ENCODE results near the gene PLCXD1.
"Not testable (repeated sequence)": the region's sequence is repeated elsewhere in the genome, so short reads cannot be mapped to it uniquely, and the experiment has no call there.

Gene PLCXD1, protein sequence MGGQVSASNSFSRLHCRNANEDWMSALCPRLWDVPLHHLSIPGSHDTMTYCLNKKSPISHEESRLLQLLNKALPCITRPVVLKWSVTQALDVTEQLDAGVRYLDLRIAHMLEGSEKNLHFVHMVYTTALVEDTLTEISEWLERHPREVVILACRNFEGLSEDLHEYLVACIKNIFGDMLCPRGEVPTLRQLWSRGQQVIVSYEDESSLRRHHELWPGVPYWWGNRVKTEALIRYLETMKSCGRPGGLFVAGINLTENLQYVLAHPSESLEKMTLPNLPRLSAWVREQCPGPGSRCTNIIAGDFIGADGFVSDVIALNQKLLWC

GRCh38 chrX:281166-281999, at the start of gene PLCXD1:
Gene PLCXD1 (plus strand): TSS chrX:281381. CDS start chrX:284188, 2,807 bp downstream.
- DNase-seq (ENCODE audit: low read depth) = no peak

- not testable (repeated sequence) for DNase-seq (ENCODE audit: low read depth)
These were observed 49.4 kb upstream of the PLCXD1 start for GRCh38 chrX:231637-232277.

DNA sequence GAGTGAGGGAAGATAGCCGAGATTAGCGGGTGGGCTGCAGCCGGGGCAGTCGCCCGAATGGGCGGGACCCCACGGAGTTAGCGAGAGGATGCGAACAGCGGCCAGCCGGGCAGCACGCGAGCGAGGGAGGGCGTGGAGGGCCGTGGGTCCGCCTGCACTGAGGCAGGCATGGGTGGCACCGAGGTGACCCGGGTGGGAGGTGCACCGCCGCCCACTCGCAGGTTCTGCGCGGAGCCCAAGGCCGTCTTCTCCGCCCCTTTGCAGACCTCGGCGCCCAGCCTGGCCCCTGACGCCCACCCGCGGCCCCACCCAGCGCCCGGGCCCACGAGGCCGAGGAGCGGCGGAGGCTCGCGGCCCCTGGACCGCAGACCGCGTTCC, 48.9 kb upstream of the PLCXD1 start:
- DNase-seq (ENCODE audit: low read depth) = not testable (repeated sequence)

GRCh38 chrX:236201-236600, 45.0 kb upstream of the PLCXD1 start:
- DNase-seq (ENCODE audit: low read depth) = not testable (repeated sequence)

DNA sequence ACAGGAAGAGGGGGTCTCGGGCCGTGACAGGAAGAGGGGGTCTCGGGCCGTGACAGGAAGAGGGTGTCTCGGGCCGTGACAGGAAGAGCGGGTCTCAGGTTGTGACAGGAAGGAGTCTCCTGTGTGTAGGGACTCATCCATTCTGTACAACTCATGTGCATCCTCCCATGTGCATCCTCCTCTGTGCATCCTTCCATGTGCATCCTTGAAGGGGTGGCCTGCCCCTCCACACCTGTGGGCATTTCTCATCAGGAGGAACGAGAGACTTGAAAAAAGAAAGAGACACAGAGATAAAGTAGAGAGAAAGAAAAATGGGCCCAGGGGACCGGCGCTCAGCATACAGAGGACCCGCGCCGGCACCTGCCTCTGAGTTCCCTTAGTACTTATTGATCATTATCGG, 30.2 kb upstream of the PLCXD1 start:
- no peak for DNase-seq (ENCODE audit: low read depth)

DNA sequence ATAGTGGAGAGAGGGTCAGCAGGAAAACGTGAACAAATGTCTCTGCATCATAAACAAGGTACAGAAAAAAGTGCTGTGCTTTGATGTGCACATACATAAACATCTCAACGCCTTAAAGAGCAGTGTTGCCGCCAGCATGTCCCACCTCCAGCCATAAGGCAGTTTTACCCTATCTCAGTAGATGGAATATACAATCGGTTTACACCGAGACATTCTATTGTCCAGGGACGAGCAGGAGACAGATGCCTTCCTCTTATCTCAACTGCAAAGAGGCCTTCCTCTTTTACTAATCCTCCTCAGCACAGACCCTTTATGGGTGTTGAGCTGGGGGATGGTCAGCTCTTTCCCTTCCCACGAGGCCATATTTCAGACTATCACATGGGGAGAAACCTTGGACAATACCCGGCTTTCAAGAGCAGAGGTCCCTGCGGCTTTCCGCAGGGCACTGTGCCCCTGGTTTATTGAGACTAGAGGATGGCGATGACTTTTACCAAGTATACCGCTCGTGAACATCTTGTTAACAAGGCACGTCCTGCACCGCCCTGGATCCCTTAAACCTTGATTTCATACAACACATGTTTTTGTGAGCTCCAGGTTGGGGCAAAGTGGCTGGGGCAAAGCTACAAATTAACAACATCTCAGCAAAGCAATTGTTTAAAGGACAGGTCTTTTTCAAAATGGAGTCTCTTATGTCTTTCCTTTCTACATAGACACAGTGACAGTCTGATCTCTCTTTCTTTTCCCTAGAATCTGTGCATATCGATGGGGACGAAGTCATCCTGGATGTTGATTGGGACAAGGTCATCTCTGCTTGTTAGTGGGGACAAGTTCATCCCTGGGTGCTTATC, 29.6 kb upstream of the PLCXD1 start:
- DNase-seq (ENCODE audit: low read depth) = not testable (repeated sequence)

DNA sequence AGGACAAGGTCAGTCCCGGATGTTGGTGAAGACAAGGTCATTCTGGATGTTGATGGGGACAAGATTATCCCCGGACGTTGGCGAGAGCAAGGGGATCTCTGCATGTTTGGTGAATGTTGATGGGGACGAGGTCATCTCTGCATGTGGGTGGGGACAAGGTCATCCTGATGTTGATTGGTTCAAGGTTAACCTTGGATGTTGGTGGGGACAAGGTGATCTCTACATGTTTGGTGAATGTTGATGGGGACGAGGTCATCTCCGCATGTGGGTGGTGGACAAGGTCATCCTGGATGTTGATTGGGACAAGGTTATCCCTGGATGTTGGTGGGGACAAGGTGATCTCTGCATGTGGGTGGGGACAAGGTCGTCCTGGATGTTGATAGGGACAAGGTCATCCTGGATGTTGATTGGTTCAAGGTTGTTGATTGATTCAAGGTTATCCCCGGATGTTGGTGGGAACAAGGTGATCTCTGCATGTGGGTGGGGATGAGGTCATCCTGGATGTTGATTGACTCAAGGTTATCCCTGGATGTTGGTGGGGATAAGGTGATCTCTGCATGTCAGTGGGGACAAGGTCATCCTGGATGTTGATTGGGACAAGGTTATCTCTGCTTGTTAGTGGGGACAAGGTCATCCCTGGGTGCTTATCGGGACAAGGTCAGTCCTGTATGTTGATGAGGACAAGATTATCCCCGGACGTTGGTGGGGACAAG, 28.8 kb upstream of the PLCXD1 start:
- DNase-seq (ENCODE audit: low read depth) = no peak

- no peak for DNase-seq (ENCODE audit: low read depth)
These were observed 28.3 kb upstream of the PLCXD1 start for GRCh38 chrX:252957-253291.

DNA sequence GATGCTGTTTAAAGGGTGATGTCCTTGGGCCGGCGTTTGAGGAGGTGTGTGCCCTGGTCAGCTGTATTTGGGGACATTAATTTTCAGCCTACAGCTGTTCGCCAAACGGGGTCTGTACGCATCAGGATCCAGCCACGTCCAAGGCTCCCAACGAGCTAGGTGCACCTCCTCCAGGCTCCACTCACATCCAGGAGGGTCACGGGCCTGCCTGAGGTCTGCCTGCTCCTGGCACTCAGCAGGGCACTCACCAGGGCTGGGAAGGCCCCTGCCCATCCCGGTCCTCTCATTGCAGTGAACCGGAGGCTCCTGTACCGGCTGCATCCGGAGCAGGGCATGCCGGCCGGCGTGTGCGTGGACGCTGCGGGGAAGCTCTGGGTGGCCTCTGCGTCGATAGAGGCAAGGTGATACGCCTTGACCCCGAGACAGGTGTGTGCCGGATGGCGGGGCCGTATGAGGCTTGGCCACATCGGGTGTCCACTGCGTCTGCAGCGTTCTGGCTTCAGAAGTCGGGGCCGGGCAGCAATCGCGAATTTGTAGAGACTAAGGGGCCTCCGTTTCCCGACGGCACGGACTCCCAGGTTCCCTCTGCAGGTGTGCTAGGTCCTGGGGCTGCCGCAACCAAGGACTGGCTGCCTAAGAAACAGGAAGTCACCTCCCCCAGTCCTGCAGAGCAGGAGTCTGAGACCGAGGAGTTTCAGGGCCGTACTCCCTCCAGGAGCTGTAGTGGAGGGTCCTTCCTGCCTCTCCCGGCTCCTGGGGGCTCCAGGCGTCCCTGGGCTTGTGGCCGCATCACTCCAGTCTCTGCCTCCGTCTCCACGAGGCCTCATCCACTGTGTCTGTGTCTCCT, 27.5 kb upstream of the PLCXD1 start:
- DNase-seq (ENCODE audit: low read depth) = no peak

DNA sequence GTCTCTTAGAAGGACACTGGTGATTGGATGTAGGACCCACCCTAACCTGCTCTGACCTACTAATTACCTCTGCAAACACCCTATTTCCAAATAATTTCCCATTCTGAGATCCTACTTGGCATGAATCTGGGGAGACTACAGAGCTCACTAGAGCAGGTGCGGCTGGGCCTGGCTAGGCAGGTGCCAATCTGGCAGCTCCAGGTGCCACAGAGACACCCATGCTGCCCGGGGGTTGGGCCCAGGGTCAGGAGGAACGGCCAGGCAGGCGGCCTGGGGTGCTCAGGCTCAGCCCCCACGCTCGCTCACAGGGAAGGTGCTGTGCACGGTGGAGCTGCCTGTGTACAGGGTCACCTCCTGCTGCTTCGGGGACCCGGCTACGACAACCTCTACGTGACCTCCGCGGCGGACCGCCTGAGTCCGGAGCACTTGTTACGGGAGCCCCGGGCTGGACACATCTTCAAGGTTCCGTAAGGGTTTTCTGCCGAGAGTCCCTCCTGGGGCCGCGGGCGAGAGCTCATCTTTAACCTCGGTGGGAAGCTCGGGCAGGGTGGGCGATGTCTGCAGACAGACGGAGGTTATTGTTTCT, 26.5 kb upstream of the PLCXD1 start:
- no peak for DNase-seq (ENCODE audit: low read depth)

DNA sequence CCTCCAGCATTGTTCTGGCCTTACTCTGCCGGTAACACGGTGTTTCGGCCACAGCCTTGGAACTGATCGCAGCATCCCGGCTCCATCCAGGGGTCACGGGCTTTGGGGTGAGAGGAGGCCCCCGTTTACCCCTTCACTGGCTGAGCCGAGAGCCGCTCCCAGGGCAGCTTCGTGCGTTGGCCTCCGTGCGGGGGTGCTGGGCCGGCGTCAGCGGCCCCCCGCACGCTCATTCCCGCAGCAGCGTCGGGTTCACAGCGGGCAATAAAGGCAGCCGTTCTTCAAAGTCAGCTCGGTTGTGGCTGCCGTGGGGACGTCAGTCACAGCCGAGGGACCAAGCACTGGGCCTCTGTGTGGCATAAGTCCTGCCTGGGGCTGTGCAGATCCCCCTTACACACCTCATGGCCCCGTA, 25.3 kb upstream of the PLCXD1 start:
- no peak for DNase-seq (ENCODE audit: low read depth)

DNA sequence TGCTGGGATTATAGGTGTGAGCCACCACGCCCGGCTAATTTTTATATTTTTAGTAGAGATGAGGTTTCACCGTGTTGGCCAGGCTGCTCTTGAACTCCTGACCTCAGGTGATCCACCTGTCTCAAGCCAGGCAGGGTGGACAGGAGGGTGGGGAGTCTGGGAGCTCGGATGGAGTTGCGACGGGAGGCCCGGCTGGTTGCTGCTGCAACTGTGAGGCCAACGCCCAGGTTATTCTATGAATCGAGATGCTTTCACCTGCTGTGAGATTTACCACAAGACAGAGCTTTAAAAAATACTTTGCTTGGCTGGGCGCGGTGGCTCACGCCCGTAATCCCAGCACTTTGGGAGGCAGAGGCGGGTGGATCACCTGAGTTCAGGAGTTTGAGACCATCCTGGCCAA, 24.1 kb upstream of the PLCXD1 start:
- DNase-seq (ENCODE audit: low read depth) = not testable (repeated sequence)

DNA sequence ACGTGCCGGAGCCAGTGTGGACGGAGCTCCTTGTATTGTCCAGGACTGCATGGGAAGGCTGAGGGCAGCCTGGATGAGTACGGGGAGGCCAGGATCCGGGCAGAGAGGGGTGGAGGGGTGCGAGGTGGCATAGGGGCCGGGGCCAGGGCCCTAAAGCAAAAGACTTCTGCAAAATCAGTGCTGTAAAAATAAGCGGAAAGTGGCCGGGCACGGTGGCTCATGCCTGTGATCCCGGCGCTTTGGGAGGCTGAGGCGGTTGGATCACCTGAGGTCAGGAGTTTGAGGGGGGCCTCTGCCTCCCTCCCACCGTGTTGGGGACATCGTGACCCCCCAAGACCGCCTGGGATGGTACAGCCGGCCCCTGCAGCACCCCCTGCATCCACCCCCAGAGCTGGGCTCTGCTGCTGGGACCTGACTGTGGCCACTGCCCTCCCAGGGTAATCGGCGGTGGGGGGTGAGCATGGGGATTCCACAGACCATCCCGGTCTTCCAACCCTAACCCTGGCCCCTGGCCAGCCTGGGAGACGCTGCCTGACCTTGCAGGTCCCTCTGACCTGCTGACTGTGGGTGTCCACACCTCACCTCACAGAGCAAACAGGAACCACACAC, 23.4 kb upstream of the PLCXD1 start:
- no peak for DNase-seq (ENCODE audit: low read depth)

DNA sequence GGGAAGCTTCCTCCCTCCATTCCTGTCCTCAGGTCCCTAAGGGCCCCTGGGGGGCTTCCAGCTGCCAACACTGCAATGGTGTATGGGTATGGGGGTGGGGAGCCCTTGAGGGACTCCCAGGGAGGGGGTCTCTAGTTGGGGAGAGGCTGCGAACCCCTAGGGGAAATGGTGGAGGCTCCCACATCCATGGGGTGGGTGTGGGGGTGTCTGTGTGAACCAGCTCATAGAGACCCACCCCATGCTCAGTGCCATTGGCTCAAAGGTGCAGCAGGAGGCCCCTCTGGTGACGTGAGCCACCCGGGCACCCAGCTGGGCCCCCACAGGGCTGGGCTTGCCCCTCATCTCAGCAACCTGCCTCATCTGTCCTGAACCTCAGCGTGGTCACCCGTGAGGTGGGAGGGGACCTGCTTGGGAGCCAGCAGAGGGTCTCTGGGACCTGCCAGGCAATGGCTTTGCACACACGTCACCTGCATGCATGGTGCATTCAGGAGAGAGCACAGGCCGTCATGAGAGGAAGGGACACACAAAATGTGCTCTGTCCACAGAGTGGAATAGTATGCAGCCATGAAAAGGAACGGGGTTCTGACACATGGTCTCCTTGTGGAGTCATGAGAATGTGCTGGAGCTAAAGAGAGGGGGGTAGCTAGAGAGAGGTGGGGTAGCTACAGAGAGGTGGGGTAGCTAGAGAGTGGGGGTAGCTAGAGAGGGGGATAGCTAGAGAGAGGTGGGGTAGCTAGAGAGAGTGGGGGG, 22.7 kb upstream of the PLCXD1 start:
- no peak for DNase-seq (ENCODE audit: low read depth)

GRCh38 chrX:259692-260355, 21.4 kb upstream of the PLCXD1 start:
- DNase-seq (ENCODE audit: low read depth) = no peak

- DNase-seq (ENCODE audit: low read depth) = no peak
These were observed 19.8 kb upstream of the PLCXD1 start for GRCh38 chrX:261167-261918.

DNA sequence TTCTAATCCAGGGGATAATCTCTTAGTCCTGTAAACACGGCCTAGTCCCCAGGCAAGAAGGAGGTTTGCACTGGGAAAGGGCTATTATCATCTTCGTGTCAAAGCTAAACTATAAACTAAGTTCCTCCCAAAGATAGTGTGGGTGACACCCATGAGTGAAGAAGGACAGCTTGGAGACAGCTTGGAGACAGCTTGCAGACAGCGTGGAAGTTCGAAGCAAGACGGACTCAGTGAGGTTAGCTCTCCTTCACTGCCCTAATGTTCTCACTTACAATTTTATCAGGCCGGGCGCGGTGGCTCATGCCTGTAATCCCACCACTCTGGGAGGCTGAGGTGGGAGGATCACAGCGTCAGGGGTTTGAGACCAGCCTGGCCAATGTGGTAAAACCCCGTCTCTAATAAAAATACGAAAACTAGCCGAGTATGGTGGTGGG, 19.2 kb upstream of the PLCXD1 start:
- no peak for DNase-seq (ENCODE audit: low read depth)
